Measurements from ENCODE around the gene FOXP1.

FOXP1 gene

GRCh38 chr3:70916375-70917055 is 667.0 kb downstream of the FOXP1 start:
- no peak for DNase-seq

- DNase-seq = no peak
Measured at GRCh38 chr3:70914862-70915261, 668.7 kb downstream of the FOXP1 start.

GRCh38 chr3:70911719-70912118 is 671.8 kb downstream of the FOXP1 start:
- DNase-seq = no peak

GRCh38 chr3:70905491-70905890 is 678.0 kb downstream of the FOXP1 start:
- DNase-seq = no peak
